SK-N-SH treated with all-trans-retinoic acid at 6 μM for 48 hours (cell line): Measurements from ENCODE around the gene PZP.

Experiments used
- ARNTL ChIP-seq: fragments of 450-650 bp; formaldehyde crosslinking; IDR thresholded peaks from 2 replicates; pipeline ENCODE4 v1.5.0; 2020; ENCODE audit warnings: low read depth, mild to moderate bottlenecking, moderate library complexity, borderline replicate concordance
- CSDC2 ChIP-seq: fragments of 250-450 bp; sonication (Bioruptor Pico); IDR thresholded peaks from 2 replicates; pipeline ENCODE4 v1.5.0; 2020; ENCODE audit warnings: mild to moderate bottlenecking, moderate library complexity
- CSRNP3 ChIP-seq: fragments of 250-450 bp; sonication (Bioruptor Pico); IDR thresholded peaks from 2 replicates; pipeline ENCODE4 v1.5.1; 2021; ENCODE audit warnings: mild to moderate bottlenecking, moderate library complexity
- ISL1 ChIP-seq: fragments of 250-450 bp; sonication (Bioruptor Pico); IDR thresholded peaks from 2 replicates; pipeline ENCODE4 v2.1.2; 2022; ENCODE audit warnings: mild to moderate bottlenecking, moderate library complexity
- PATZ1 ChIP-seq: fragments of 250-450 bp; sonication (Bioruptor Pico); IDR thresholded peaks from 2 replicates; pipeline ENCODE4 v1.8.0; 2020; ENCODE audit warnings: mild to moderate bottlenecking, moderate library complexity, borderline replicate concordance
- POU6F1 ChIP-seq: fragments of 250-450 bp; sonication (Bioruptor Pico); IDR thresholded peaks from 2 replicates; pipeline ENCODE4 v1.8.0; 2021; ENCODE audit warnings: low read depth, mild to moderate bottlenecking, moderate library complexity, borderline replicate concordance
- RARB ChIP-seq: fragments of 250-450 bp; sonication (Bioruptor Pico); IDR thresholded peaks from 2 replicates; pipeline ENCODE4 v1.8.0; 2021; ENCODE audit warnings: mild to moderate bottlenecking, moderate library complexity
- TCF4 ChIP-seq: fragments of 250-450 bp; sonication (Bioruptor Pico); IDR thresholded peaks from 2 replicates; pipeline ENCODE4 v1.8.0; 2021; ENCODE audit warnings: mild to moderate bottlenecking, moderate library complexity, borderline replicate concordance
- ZFP30 ChIP-seq: fragments of 450-650 bp; formaldehyde crosslinking; IDR thresholded peaks from 2 replicates; pipeline ENCODE4 v1.5.0; 2022; ENCODE audit warnings: mild to moderate bottlenecking, moderate library complexity
- ZNF8 ChIP-seq: fragments of 450-650 bp; formaldehyde crosslinking; IDR thresholded peaks from 2 replicates; pipeline ENCODE4 v1.5.0; 2020; ENCODE audit warnings: mild to moderate bottlenecking, moderate library complexity

GRCh38 chr12:9256758-9257405, 48.7 kb upstream of the PZP start:
- TF ChIP-seq ZFP30 (CRISPR knock-in tag) (no peak), CSRNP3 (no peak), ZNF8 (CRISPR knock-in tag) (no peak), PATZ1 (CRISPR knock-in tag) (no peak), ISL1 (CRISPR knock-in tag) (no peak), ARNTL (no peak), POU6F1 (CRISPR knock-in tag) (no peak), RARB (CRISPR knock-in tag) (no peak), TCF4 (no peak), CSDC2 (CRISPR knock-in tag) (no peak)
